ENCODE results near the gene SRI. TPM values are rescaled to one million over a fixed set of nuclear protein-coding genes. Genes with fewer than 3 reads are reported as not detected.

SRI gene
- total RNA-seq, 1 experiment from 2014 or later: 269 TPM

DNA sequence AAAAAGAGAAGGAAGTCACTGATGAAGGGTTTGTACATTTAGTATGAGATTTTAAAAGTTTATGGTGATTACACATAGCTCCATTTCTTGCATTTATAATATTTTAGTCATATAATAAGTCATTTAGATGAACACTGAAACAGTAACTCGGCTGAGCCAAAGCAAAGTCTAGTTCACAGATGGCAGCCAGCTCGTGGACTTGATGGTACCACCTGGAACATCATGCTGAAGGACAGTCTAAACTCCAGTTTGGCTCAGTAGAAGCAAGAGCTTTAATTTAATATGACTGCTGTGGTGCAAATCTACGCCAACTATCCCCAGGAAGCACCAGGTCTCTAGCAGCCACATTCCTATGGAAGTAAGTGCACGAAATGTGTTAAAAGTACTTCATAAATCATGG is 16.4 kb downstream of the SRI start:
- POLR2A ChIA-PET (ENCODE audit: unreplicated experiment): interaction anchor here (0.7 kb wide), 1 partner anchor 8 kb away, joined by 6 read pairs; no protein-coding TSS in a partner anchor
- peaks cover 17% of the 10 kb centered on the region for H3F3A ChIP-seq (ENCODE audit: insufficient read depth, low read depth)
- H2AFZ ChIP-seq: no peak overlapping the region
- no peaks in the 10 kb centered on the region for H3K9me2 ChIP-seq (ENCODE audit: insufficient read depth)
- intact Hi-C loops (cut with micrococcal nuclease; ENCODE audit: unreplicated experiment): no loop called here
- no peaks in the 10 kb centered on the region for H3K79me2 ChIP-seq (ENCODE audit: low read depth)
- DNase-seq: no peak
- no TSS peak for BruUV-seq (replicated peaks)
- no peak overlapping the region for H3K4me2 ChIP-seq
- H4K20me1 ChIP-seq (ENCODE audit: insufficient read depth): no peaks in the 10 kb centered on the region; the same call in 1 of the 2 replicates
- H3K36me3 ChIP-seq (ENCODE audit: low read depth): peaks cover 27% of the 10 kb centered on the region
- H3K4me3 ChIP-seq: no peak overlapping the region
- CTCF ChIA-PET: no interaction called here
- H3K27ac ChIP-seq: no peak overlapping the region
- no peaks in the 10 kb centered on the region for H3K27me3 ChIP-seq (ENCODE audit: insufficient read depth, low read depth)
- no peaks in the 10 kb centered on the region for H3K9me3 ChIP-seq (ENCODE audit: insufficient read depth, low read depth)
- no peaks in the 10 kb centered on the region for H3K4me1 ChIP-seq (replicated peaks; ENCODE audit: insufficient read depth)
- no peak for TF ChIP-seq CTCF (conservative IDR thresholded peaks at IDR 0.05)
- TF ChIP-seq EZH2 (IDR thresholded peaks at IDR 0.05; ENCODE audit: low read depth): no peak

- Histone ChIP-seq H3K36me3 (ENCODE audit: low read depth) (peaks cover 21% of the 10 kb centered on the region), H3K4me3 (no peak overlapping the region), H3K79me2 (ENCODE audit: low read depth) (no peaks in the 10 kb centered on the region), H3K9me3 (ENCODE audit: insufficient read depth, low read depth) (no peaks in the 10 kb centered on the region), H3K4me2 (no peak overlapping the region), H3K27me3 (ENCODE audit: insufficient read depth, low read depth) (no peaks in the 10 kb centered on the region), H2AFZ (no peak overlapping the region), H3K27ac (no peak overlapping the region), H3K9me2 (ENCODE audit: insufficient read depth) (no peaks in the 10 kb centered on the region), H4K20me1 (ENCODE audit: insufficient read depth) (no peaks in the 10 kb centered on the region; the same call in 1 of the 2 replicates), H3K4me1 (replicated peaks; ENCODE audit: insufficient read depth) (no peaks in the 10 kb centered on the region), H3F3A (ENCODE audit: insufficient read depth, low read depth) (peaks cover 17% of the 10 kb centered on the region)
- no TSS peak for BruUV-seq (replicated peaks)
- ChIA-PET CTCF (no interaction called here), POLR2A (ENCODE audit: unreplicated experiment) (no interaction called here)
- DNase-seq: no peak
- intact Hi-C loops (cut with micrococcal nuclease; ENCODE audit: unreplicated experiment): no loop called here
- no peak for TF ChIP-seq EZH2 (IDR thresholded peaks at IDR 0.05; ENCODE audit: low read depth)
- no peak for TF ChIP-seq CTCF (conservative IDR thresholded peaks at IDR 0.05)
Observed at GRCh38 chr7:88202799-88203198, 17.0 kb downstream of the SRI start.

GRCh38 chr7:88202278-88202677 is 17.6 kb downstream of the SRI start:
- Histone ChIP-seq H3K79me2 (ENCODE audit: low read depth) (no peaks in the 10 kb centered on the region), H3K27me3 (ENCODE audit: insufficient read depth, low read depth) (no peaks in the 10 kb centered on the region), H3K36me3 (ENCODE audit: low read depth) (peaks cover 16% of the 10 kb centered on the region), H3F3A (ENCODE audit: insufficient read depth, low read depth) (peaks cover 17% of the 10 kb centered on the region), H3K9me3 (ENCODE audit: insufficient read depth, low read depth) (no peaks in the 10 kb centered on the region), H2AFZ (no peak overlapping the region), H3K27ac (no peak overlapping the region; the same call in 1 of the 2 replicates), H3K4me2 (no peak overlapping the region), H3K4me3 (no peak overlapping the region), H4K20me1 (ENCODE audit: insufficient read depth) (no peaks in the 10 kb centered on the region; the same call in 1 of the 2 replicates), H3K4me1 (replicated peaks; ENCODE audit: insufficient read depth) (no peaks in the 10 kb centered on the region), H3K9me2 (ENCODE audit: insufficient read depth) (no peaks in the 10 kb centered on the region)
- ChIA-PET POLR2A (ENCODE audit: unreplicated experiment) (no interaction called here), CTCF (interaction anchor here (0.5 kb wide), 1 partner anchor 640 kb away, joined by 11 read pairs; no protein-coding TSS in a partner anchor)
- intact Hi-C loops (cut with micrococcal nuclease; ENCODE audit: unreplicated experiment): no loop called here
- TF ChIP-seq EZH2 (IDR thresholded peaks at IDR 0.05; ENCODE audit: low read depth) (no peak), CTCF (conservative IDR thresholded peaks at IDR 0.05) (no peak)
- DNase-seq: no peak
- BruUV-seq (replicated peaks): no TSS peak

Data from PC-9 (cell line).